Right hindlimb (tissue), 1 donor: Measurements from ENCODE around the gene NGEF.

Experiments used
- DNase-seq: peaks from one replicate; pipeline ENCODE4 v3.0.0-alpha.2; 2018

Gene NGEF

DNA sequence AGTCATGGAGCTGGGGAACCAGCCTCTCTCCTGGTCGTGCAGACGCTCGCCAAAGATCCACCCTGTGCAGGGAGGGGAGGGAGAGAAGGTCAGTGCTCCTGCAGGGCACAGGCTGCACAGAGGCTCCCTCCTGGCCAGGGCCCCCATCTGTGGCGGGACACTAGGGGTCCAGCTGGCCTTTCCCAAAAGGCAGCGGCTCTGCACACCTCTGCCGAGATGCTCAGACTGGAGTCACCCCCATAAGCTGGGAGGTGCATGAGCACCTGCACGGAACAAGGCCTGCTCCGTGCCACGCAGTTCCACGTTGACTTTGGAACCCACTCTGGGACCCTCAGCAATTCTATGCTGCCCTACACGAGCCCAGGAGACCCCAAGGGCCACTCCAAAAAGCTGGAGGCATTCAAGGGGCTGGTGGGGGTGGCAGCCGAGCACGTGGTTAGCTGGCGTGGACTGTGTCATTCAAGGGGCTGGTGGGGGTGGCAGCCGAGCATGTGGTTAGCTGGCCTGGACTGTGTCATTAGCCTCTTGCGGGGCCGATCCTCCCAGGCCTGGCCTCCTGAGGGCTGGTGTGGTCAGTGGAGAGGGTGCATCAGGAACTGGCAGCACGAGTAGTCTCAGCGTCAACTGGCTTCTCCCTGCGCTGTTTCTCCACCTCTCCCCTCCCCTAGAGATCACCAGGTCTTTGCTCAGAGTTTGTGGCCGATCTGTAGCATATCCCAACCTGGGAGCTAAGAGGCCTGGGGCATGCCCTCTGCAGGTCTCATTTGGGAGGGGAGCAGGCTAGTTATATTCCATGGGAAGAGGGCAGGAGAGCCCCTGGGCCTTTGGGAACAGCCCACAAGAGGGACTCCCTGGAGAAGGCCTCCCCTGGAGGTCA, 133.2 kb downstream of the NGEF start:
- DNase-seq = no peak

DNA sequence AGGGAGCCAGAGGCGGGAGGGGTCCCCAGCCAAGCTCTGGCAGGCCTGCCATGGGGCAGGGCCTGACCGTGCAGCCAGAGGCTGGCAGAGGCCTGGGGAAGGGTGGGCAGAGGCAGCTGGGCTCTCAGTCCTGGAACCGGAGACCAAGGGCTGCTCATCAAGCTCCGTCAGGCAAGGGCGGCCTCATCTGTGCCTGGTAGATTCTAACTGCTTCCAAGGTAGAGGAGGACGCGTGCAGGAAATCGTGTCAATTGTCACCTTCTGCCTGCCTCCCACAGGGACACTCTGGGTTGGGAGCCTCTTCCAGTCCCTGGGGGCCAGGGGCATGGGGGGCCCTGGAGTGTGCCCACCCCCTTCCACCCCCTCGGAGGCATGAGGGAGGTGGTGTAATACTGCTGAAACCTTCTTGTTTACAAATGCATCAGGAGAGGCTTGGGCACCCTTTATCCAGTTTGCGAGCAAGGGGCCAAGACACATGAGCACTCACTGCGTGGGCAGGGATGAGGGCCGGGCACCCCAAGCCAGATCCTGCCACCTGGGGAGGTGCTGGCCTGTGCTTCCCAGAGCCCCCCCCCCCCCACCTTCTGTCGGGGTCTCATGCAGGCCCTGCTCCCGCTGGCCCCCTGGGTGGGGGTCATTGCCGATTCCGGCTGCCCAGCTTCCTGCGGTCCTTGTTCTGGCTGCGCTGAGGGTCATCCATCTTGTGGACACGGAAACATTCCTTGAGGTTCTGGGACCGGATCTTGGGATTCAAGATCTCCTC, 134.0 kb downstream of the NGEF start:
- no peak for DNase-seq

DNA sequence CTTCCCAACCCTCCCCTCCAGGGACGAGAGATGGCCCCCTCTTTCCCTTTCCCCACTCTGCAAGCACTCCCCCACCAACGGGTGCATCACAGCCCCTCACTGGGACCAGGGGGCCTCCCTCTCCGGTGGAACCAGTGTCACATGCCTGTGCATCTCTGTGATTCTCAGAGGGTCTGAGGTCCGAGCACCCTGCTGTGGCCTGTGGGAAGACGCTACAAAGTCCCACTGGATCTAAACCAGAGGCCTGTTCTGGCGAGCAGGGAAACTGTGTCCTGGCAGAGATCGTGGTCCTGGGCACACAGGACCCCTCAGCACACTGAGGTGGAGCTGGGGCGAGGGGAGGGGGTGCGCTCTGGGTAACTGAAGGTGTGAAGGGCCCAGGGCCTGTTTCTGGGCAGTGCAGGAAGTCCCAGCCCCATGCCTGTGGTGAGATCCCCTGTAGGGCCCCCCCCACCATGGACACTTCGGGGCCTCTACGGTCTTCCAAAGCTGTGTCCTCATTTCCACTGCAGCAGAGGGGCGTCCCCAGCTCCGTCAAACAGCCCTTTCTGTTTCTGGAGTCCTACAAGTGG, 135.0 kb downstream of the NGEF start:
- no peak for DNase-seq

DNA sequence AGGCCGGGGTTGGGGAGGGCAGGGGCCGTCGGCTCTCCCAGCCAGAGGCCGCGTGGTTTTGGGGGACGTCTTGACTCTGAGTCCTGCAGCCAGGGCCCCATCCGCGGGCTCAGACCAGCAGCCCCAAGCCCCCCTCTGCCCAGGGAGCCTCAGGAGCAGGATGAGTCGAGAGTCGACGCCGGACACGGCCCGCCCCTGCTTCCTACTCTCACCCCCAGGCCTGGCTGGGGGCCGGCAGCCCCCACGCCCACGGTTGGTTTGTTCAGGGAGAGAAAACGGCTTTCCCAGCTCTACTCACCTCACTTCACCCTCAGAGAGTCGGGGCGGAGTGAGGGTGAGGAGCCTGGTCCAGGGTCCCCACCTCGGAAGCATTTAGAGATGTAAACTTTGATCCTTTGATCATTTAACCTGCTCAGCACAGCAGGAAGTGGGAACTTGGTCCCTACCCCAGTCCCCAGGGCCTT, 136.0 kb downstream of the NGEF start:
- DNase-seq = no peak

DNA sequence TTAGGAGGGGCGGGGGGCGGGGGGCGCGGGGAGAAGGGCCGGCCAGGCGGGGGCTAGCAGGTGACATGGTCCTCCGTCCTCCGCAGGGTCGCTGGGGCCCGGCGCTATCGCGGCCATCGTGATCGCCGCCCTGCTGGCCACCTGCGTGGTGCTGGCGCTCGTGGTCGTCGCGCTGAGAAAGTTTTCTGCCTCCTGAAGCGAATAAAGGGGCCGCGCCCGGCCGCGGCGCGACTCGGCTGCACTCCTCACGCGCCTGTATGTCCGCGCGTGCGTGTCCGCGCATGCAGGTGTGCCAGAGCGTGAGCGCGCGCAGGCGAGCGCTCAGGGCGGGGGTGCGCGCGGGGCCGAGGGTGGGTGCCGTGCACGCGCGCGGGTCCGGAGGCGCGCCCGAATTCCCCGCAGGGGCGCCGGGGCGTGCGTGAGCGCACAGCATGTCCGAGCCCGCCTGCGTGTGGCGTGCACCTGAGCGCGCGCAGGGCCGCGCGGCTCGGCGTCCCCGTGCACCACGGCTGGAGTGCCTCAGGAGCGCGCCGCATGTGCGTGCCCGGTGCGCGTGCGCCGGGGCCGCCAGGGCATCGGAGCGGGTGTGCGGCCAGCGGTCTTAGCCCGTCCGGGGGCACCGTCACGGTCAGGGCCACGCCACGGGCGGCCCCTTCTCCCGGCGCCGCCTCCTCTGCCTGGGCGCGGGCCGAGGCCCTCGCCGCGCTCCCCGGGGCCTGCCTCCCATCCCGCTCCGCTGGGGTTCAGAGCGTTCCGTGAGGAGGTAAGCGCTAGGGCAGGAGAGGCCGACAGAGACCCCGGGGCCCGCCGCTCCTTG, 136.7 kb downstream of the NGEF start:
- DNase-seq = no peak

DNA sequence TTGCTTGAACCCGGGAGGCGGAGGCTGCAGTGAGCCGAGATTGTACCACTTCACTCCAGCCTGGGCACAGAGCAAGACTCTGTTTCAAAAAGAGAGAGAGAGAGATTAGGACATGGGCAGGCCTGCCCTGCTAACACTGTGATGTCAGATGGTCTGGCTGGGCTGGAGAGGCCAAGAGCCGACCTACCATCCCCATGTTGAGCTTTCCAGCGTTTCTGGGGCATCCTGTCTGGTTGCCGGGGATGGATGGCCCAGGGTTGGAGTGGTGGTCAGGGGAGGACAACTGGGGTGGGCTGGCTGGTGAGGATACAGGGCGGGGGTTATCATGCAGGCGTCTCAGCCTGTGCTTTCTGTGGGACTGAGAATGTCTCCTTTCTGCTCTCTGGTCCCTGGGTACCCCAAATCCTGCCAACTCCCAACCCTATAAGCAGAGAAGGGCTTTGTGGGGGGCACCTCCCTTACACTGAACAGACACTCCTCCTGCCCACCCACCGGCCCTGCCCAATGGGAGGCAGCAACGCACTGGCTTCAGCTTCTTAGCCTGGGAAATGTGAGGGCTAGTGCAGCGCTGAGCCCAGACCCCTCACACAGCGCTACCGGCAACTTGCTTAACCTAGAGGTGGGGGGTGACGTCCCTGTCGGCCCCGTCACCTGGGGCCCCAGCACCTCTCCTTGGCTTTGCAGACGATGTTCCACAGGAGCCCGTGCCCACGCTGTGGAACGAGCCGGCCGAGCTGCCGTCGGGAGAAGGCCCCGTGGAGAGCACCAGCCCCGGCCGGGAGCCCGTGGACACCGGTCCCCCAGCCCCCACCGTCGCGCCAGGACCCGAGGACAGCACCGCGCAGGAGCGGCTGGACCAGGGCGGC, 137.6 kb downstream of the NGEF start:
- no peak for DNase-seq

DNA sequence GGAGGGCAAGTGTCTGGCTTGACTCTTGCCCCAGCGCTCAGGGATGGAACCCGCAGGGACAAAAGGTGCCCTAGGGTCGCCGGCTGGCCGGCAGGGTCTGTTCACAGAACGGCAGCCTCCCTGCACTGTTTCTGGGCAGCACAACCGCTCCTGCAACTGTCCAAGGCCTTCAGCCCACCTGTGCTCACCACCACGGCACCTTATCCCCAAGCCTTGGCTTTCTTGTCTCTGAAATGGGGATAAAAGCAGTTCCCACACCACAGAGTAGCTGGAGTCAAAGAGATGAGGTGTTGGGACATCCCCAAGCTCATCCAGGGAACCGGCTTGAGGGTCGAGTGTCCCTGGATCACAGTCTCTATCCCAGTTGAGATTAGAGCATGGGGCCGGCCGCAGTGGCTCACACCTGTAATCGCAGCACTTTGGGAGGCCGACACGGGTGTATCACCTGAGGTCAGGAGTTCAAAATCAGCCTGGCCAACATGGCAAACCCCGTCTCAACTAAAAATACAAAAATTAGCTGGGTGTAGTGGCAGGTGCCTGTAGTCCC, 138.3 kb downstream of the NGEF start:
- DNase-seq = no peak

DNA sequence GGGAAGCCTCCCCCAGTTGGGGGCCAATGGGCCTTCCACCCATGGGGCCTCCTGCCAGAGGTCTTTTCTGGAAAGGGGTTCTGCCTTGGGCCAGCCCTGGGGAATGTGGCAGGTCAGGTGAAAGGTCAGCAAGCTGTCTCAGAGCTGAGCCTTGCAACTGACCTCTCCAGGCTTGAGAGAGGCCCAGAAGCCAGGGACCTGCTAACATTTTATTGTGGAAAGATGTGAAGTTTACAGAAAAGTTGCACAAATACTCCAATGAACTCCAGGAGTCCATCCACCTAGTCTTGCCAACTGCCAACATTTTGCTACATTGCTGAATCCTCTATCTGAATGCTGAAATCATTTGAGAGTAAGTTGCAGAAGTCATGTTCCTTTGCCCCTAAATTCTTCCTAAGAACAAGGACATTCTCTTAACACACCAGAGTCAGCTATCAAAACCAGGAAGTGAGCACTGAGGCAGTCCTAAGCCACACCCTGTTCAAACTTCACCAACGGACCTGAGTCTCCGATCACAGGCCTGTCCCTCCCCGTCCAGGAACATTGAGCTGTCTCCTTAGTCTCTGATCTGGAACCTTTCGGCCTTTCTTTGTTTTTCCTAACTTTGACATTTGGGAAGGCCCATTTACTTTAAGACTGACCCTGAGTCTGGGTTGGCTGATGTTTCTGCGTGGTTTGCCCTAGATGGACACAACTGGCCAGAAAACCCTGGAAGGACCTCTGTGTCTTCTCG, 139.0 kb downstream of the NGEF start:
- DNase-seq = no peak

DNA sequence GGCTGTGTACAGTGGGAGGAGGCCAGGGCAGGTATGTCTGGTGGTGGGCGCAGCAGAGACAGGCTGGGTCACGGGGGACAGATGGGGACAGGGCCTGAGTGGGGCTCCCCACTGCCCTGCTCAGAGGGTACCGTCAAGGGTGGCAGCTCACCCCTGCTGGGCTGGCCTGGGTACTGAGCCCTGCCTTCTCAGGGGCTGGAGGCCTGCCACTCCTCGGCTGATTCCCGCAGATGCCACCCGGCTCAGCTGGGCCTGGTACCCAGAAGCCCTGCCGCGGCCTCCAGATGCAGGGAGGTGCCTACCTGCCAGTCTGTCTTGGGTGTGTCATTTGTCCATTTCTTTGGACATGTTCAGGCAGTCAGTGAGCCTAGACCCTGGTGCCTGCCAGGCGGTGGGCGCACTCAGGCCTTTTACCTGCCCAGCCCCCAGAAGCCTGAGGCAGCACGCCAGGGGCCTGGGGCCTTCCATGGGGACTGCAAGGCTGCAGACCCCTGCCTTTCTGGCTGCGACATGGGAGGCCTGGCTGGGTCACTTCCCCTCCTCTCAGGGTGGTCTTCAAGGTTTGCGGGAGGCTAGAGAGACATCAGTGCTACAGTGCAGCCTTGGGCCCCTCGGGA, 139.7 kb downstream of the NGEF start:
- DNase-seq = no peak

DNA sequence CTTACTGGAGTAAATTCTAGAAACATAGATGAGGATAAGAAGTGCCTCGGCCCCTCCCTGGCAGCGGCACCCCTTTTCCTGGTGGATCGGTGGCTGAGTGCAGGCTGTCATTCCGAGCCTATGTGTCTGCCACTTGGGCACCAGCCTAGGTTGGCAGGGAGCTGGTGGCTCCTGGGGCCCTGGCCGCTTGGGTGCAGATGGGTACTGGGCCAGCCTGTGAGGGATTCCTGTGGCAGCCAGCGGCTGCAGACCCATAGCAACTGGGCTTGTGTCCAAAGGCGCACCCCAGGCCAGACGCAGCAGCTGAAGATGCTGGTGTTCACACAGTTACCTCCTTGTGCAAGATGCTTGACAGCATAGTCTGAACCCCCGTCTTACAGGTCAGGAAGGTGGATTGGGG, 140.2 kb downstream of the NGEF start:
- no peak for DNase-seq

DNA sequence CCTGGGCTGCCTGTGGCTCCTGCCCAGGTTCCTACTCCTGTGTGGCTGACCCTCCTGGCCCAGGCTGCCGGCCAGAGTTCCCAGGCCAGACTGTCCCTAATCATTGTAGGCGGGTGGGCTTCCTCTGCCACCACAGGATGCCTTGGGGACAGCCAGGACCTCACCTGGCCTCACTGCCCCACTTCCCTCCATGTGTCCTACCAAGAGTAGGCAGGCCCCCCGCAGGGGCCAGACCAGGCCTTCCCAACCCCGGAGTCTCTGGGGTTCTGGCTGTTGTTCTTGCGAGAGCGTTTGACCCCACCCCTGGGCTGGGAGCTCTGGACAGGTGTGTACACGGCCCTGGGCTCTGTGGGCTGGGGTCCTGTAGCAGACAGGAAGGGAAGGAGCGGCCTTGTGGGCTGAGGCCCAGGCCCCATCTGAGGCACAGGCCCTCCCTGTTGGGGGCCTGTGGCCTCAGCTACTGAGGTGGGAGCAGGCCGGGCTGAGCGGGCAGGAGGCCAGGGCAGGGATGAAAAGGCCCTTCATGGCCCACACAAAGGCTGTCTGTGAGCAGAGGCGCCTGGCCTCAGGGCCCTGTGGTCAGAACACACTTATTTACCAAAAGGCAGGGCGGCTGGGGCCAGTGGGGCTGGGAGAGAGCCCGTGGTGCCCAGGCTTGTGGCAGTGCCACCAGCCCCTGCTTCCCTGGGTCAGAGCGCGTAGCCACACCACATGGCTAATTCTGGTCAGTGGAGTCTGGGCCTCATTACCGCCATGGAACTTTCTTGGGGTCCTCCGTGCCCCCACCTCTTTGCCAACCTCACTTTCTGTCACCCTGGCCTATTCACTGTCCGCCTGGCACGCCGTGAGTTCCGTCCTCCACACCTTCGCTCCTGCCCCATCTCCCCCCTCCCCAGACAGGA, 141.0 kb downstream of the NGEF start:
- peak; percentile 60 for DNase-seq

DNA sequence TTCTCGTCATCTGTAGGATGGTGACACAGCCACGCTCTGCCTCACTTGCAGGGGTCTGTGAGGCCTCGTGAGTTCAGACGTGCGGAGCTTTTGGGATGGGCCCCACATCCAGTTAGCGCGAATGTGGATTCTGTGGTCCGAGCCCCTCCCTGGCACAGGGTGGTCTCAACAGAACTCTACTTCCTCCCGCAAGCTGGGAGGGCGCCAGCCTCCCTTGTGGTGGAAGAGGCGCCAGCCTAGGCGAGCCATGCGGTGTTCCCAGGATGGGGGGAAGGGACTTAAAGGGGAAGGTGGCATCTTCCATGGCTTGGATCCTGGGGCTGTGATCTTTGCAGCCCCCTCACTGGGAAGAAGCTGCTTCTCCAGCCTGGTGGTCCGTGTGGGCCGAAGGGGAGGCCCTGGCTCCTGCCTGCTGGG, 141.6 kb downstream of the NGEF start:
- no peak for DNase-seq

DNA sequence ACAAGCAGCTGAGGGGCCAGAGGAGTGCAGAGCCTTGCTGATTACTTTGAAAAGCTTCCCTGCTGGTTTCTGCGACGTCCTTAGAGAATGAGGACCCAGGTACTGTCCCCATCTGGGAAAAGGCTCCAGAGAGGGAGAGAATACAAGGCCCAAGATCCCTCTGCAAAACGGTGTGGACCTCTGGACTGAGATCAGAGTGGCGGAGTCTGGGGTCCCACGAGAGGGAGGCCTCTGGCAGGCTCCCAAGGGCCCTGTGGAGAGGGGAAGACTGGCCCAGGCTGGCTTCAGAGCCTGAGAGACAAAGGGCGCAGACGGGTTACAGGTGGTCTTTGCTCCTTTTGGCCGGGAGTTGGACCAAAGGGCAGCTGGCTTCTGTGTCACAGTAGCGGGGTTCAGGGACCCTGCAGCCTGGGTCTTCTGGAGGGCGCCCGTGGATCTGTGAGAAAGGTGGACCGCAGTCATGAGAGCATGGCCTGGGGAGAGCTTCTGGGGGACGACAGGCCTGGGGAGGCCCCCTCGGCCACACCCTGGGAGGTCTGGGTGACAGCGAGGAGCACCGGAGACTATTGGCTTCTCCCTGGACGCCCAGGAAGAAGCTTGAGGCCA, 142.2 kb downstream of the NGEF start:
- DNase-seq = no peak

DNA sequence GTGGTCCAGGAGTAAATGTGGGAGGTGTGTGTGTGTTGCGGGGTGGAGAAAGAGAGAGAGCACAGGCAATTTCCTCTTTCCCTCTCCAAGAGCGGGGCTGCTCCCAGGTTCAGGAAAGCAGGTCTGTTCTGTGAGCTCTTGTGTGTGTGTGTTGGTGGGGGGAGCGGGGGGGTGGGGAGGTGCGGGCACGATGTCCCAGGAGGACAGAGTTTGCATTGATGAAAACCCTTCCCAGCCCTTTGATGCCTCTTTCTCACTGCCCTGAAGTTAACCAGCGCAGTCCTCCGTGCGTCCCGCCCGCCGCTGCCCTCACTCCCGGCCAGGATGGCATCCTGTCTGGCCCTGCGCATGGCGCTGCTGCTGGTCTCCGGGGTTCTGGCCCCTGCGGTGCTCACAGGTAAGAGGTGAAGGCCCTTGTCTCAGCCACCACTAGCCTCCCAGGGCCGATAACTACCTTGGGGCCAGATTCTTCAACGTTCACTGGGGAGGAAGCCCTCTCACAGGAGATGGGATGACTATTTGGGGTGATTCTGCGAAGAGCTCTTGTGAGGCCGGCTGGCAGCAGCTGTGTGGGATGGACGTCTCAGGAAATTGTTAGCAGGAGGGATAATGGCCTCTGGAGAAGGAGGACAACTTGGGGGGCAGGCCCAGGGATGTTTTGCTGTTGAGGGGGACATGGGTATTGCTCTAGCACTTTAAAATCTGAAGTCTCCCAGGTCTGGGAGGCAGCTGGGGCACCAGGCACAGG, 142.9 kb downstream of the NGEF start, which contains the start of gene SNORC:
Gene SNORC, plus strand, starts transcription at position 247 of the 748 bp plus-strand sequence. Its CDS starts 78 bp downstream, at position 325.
- no peak for DNase-seq

DNA sequence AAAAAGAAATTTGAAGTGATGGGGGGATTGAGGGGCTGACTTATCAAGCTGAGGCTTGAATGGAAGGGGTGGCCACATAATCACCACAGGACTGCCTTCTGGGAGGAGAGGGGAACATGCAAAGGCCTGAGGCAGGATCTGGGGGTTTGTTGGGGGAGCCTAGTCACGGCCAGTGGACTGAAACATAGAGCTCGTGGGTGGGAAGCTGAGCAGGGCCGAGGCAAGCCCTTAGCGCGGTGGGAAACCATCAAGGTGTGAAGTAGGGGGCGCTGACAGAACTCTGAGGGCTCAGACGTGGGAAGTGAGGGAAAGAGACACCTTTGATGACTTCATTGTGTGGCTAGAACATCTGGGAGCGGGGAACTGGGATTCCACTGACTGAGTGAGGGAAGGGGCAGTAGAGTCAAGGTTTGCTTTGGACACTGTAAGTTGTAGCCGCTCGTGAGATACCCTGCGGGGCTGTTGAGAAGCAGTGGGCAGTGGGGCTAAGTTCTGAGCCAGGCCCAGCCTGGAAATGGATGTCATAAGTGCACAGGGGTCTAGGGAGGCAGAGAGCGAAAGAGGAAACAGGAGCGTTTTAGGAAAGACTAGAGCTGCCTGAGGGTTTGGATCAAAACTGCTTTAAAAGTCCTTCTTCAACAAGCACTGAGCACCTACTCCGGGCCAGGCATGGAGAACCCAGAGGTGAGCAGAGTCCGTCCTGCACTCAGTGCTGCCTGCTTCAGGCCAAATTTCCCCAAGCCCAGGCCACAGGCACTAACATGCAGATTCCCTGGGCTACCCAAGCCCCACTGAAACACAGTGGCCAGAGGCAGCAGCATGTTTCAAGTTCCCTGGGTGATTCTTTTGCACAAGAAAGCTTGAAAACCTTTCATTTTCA, 143.7 kb downstream of the NGEF start:
- DNase-seq = no peak

DNA sequence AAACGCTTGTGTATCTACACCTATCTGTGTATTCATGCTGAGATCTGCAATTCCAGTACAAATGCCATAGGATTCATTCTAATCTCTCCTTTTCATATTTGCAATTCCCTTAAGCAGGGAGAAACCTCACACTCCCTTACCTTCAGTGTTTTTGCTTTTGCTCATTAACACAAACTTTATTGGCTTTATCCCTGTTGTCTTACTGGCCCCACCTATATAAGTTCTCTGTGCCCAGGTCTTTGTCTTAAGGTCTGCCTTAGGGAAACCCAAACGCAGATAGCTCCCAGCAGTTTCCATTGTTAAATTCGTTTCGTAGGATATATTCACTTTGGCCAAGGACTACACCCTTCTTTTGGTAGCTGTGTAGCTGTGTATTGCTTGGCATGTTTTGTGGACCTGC, 147.0 kb downstream of the NGEF start:
- DNase-seq = no peak

DNA sequence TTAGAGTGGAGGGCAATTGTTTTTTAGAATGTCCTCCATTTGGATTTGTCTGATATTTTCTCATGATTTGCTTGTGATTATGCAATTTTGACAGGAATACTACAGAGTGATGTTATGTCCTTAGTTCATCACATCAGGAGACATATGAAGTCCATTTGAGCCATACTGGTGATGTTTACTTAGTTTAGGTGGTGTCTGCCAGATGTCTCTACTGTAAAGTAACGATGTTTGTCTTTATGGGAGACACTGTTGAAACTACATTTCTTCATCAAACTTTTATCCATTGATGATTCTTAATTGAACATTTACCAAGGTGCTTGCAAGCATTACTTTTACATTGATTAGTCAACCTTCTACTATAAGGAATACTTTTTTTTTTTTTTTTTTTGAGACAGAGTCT, 147.9 kb downstream of the NGEF start:
- no peak for DNase-seq
